Stimulated activated CD8-positive, alpha-beta memory T cell treated with anti-CD3 and anti-CD28 coated beads, Interleukin-15, amount 100 ng/mL, for 4 hours (primary cell): ENCODE results near the gene ADGRG3.

Source experiments
- DNase-seq, 2 donors: peaks; one replicate each; pipeline ENCODE4 v3.0.0-alpha.2; 2020; ENCODE audit warnings: low read depth in 2 of 2

Gene ADGRG3

GRCh38 chr16:57681950-57682728 lies 14.0 kb downstream of the ADGRG3 start:
- DNase-seq, result no peak

GRCh38 chr16:57682809-57683635 lies 14.9 kb downstream of the ADGRG3 start:
- no peak for DNase-seq

- no peak for DNase-seq
Observed at GRCh38 chr16:57683636-57684545, 15.8 kb downstream of the ADGRG3 start.

GRCh38 chr16:57684626-57685358 lies 16.7 kb downstream of the ADGRG3 start:
- DNase-seq, result no peak

GRCh38 chr16:57685633-57686032 lies 17.5 kb downstream of the ADGRG3 start:
- no peak for DNase-seq

GRCh38 chr16:57686577-57686976 lies 18.5 kb downstream of the ADGRG3 start:
- DNase-seq, result no peak

- DNase-seq, result no peak
Observed at GRCh38 chr16:57687363-57687929, 19.3 kb downstream of the ADGRG3 start.

- no peak for DNase-seq
Observed at GRCh38 chr16:57688487-57688986, 20.4 kb downstream of the ADGRG3 start.

- DNase-seq, result no peak
Observed at GRCh38 chr16:57688987-57689761, 21.1 kb downstream of the ADGRG3 start.

- peak in 1 of 2 donors; percentile 13 for DNase-seq
Observed at GRCh38 chr16:57689762-57690558, 21.9 kb downstream of the ADGRG3 start.

- no peak for DNase-seq
Observed at GRCh38 chr16:57690782-57691471, 22.8 kb downstream of the ADGRG3 start.

GRCh38 chr16:57692636-57693035 lies 24.5 kb downstream of the ADGRG3 start:
- no peak for DNase-seq

GRCh38 chr16:57693550-57693949 lies 25.4 kb downstream of the ADGRG3 start:
- no peak for DNase-seq

- no peak for DNase-seq
Observed at GRCh38 chr16:57694231-57694724, 26.2 kb downstream of the ADGRG3 start.

- DNase-seq, result no peak
Observed at GRCh38 chr16:57694725-57695679, 26.9 kb downstream of the ADGRG3 start, which contains the start of gene DRC7. Gene DRC7, plus strand, starts transcription at chr16:57694806. Its CDS starts 3,144 bp downstream, at chr16:57697950.

- DNase-seq, result no peak
Observed at GRCh38 chr16:57695680-57696069, 27.6 kb downstream of the ADGRG3 start.

GRCh38 chr16:57696240-57696639 lies 28.1 kb downstream of the ADGRG3 start:
- no peak for DNase-seq
